22Rv1 (cell line): Measurements from ENCODE around the gene CST7.

Source experiments
- ZFX ChIP-seq: fragments of 450-650 bp; IDR thresholded peaks from 2 replicates; pipeline ENCODE4 v1.6.1; 2017; ENCODE audit warnings: antibody characterized with exemption, borderline replicate concordance
- TF ChIP-seq, protein P1 (sequence below): fragments of 450-650 bp; IDR thresholded peaks from 2 replicates; pipeline ENCODE4 v1.5.1; 2017; ENCODE audit warnings: mild to moderate bottlenecking

DNA sequence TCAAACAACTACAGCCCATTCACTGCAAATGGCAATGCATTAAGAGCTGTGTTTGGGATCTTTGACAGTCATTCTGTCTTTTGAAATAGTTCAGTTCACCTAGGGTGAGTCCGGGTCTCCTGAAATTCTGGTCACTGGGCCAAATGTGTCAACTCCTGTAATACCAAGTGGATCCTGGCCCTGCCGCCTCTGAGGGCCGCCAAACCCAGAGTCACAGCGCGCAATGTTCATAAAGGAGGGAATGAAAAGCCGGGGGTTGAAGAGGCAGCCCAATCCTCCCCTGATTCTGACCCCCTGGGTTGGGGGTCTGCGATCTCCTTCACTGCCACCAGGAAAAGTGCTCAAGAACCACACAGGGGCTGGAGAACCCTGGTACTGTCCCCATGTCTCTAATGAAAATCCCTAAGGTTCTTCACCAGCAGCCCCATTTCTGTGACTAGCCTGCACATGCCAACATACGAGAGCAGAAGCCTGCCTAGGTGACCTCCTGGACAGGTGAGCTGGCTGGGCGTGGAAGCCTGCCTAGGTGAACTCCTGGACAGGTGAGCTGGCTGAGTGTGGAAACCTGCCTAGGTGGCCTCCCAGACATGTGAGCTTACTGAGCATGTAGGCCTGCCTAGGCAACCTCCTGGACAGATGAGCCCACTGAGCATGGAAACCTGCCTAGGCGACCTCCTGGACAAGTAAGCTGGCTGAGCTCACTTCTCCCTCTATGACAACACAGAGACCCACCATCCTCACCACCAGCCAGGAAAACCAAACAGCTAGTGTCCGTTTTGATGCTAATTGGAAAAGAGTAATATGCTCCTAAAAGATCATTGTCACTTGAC is 59.5 kb downstream of the CST7 start:
- TF ChIP-seq, protein P1, sequence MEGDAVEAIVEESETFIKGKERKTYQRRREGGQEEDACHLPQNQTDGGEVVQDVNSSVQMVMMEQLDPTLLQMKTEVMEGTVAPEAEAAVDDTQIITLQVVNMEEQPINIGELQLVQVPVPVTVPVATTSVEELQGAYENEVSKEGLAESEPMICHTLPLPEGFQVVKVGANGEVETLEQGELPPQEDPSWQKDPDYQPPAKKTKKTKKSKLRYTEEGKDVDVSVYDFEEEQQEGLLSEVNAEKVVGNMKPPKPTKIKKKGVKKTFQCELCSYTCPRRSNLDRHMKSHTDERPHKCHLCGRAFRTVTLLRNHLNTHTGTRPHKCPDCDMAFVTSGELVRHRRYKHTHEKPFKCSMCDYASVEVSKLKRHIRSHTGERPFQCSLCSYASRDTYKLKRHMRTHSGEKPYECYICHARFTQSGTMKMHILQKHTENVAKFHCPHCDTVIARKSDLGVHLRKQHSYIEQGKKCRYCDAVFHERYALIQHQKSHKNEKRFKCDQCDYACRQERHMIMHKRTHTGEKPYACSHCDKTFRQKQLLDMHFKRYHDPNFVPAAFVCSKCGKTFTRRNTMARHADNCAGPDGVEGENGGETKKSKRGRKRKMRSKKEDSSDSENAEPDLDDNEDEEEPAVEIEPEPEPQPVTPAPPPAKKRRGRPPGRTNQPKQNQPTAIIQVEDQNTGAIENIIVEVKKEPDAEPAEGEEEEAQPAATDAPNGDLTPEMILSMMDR, result no peak
- no peak for TF ChIP-seq ZFX
